ENCODE results near the gene MAPK8IP2. TPM values are rescaled to one million over a fixed set of nuclear protein-coding genes. Genes with fewer than 3 reads are reported as not detected.

Gene MAPK8IP2
- 0.07 and 0.15 TPM in 2 replicates for total RNA-seq (2013; cell fraction: nucleolus; rRNA removed)
- total RNA-seq (2014; rRNA removed): 0.11 TPM in 2 replicates
- total RNA-seq (2014; rRNA removed; fragmentation: Illumina TruSeq; extraction: Trizol): 0.04 and 0.05 TPM in 2 replicates
- total RNA-seq (2021): 0.13 and 0.21 TPM in 2 replicates
- polyA plus RNA-seq (2011; ENCODE audit: low read depth): 0.08 TPM
- polyA plus RNA-seq (2011; rRNA removed): 0.01 and 0.03 TPM in 2 replicates
- 0.03 and 0.04 TPM in 2 replicates for polyA plus RNA-seq (2011; cell fraction: cytosol; rRNA removed)
- 0.13 and 0.25 TPM in 2 replicates for polyA plus RNA-seq (2011; cell fraction: nucleus; rRNA removed)
- polyA plus RNA-seq (2012): 0.11 TPM in 2 replicates
- 0.01 TPM in 1 of 2 replicates, not detected in the other for polyA plus RNA-seq (2014; fragmentation: Illumina TruSeq; extraction: Trizol)
- polyA plus RNA-seq (2014; fragmentation: Nextera tagmentation; extraction: Ambion mirVana): not detected
- polyA plus RNA-seq (2014; rRNA removed): 0.08 and 0.13 TPM in 2 replicates
- not detected for polyA plus RNA-seq (2016; fragmentation: Nextera tagmentation; extraction: Ambion mirVana)
- polyA minus RNA-seq (2011; rRNA and poly(A)+ RNA removed): 0.05 TPM in 1 of 2 replicates, not detected in the other
- not detected in 2 replicates for polyA minus RNA-seq (2011; cell fraction: cytosol; rRNA and poly(A)+ RNA removed)
- polyA minus RNA-seq (2011; cell fraction: nucleus; rRNA and poly(A)+ RNA removed): 0.10 TPM in 1 of 2 replicates, not detected in the other
- percentile 14 among the genes with signal in this experiment for Bru-seq, nascent RNA
- BruChase-seq, experiment 1, labeled RNA remaining after a 6-hour chase: percentile 23 among the genes with signal in this experiment
- BruChase-seq, experiment 2, labeled RNA remaining after a 2-hour chase: percentile 22 among the genes with signal in this experiment
- long read RNA-seq, experiment 1: 0 reads
- long read RNA-seq, experiment 2: 0 reads

GRCh38 chr22:50600538-50600937 is at the start of gene MAPK8IP2:
Gene MAPK8IP2, plus strand, starts transcription at chr22:50600793. Its CDS starts 26 bp downstream, at chr22:50600819.
- RAD21 ChIA-PET (ENCODE audit: unreplicated experiment): no interaction called here
- Histone ChIP-seq H3K9ac (ENCODE audit: control insufficient read depth, insufficient read depth, low read length) (no peak within 1 kb of the TSS), H3K4me1 (ENCODE audit: control insufficient read depth, insufficient read depth, low read length) (no peaks in the 10 kb centered on the region), H3K27me3 (replicated peaks in 1 of 2; ENCODE audit: control insufficient read depth in 2 of 2, insufficient read depth in 2 of 2, low read length in 1 of 2) (peaks cover 5 to 6% of the 10 kb centered on the region in 2 experiments; a peak in 3 of 4 replicates), H3K27ac (ENCODE audit: control insufficient read depth, insufficient read depth) (no peak within 1 kb of the TSS), H2AFZ (ENCODE audit: control insufficient read depth, low read depth, low read length) (no peak within 1 kb of the TSS), H3K9me3 (replicated peaks; ENCODE audit: control insufficient read depth, insufficient read depth, low read length) (no peaks in the 10 kb centered on the region), H4K20me1 (ENCODE audit: control insufficient read depth, insufficient read depth) (no peaks in the 10 kb centered on the region), H3K4me2 (ENCODE audit: control insufficient read depth, insufficient read depth) (peak within 1 kb of the TSS; percentile 25; the same call in 1 of the 2 replicates), H3K36me3 (ENCODE audit: control insufficient read depth in 2 of 2, insufficient read depth in 2 of 2, low read length in 1 of 2) (no peaks in the 10 kb centered on the region), H3K79me2 (ENCODE audit: control insufficient read depth, insufficient read depth, low read length) (no peaks in the 10 kb centered on the region), H3K4me3 (no peak within 1 kb of the TSS)
- POLR2A ChIA-PET: no interaction called here
- BruUV-seq (replicated peaks): no TSS peak
- WGBS (ENCODE audit: insufficient coverage, insufficient replicate concordance, low lambda C conversion rate, missing lambda C conversion rate): 0% methylated on average over 1 of the region's 61 CpGs
- ATAC-seq (no peak), DNase-seq (ENCODE audit: low read depth, low spot score) (no peak), FAIRE-seq (no peak)
- in situ Hi-C loops (cut with MboI) (no loop called here), intact Hi-C loops (cut with micrococcal nuclease; ENCODE audit: unreplicated experiment) (no loop called here)
- SMC1A ChIA-PET (ENCODE audit: uncharacterized antibody, unreplicated experiment): no interaction called here
- CTCF ChIA-PET: no interaction called here
- TF ChIP-seq HDGF (IDR thresholded peaks at IDR 0.05) (no peak), EP300 (IDR thresholded peaks at IDR 0.05; ENCODE audit: borderline replicate concordance in 1 of 2, control insufficient read depth in 1 of 2, low read depth in 2 of 2, low read length in 2 of 2) (no peak), USF1 (IDR thresholded peaks at IDR 0.05; ENCODE audit: borderline replicate concordance, extremely low read length, insufficient read depth, low read depth, low read length) (no peak), BCLAF1 (IDR thresholded peaks at IDR 0.05) (no peak), STAT3 (IDR thresholded peaks at IDR 0.05; ENCODE audit: low read depth, low read length) (no peak), CEBPB (IDR thresholded peaks at IDR 0.05; ENCODE audit: borderline replicate concordance in 1 of 2, low read depth in 2 of 2, low read length in 2 of 2) (no peak), EED (IDR thresholded peaks at IDR 0.05; ENCODE audit: low read depth) (no peak), MEF2B (IDR thresholded peaks at IDR 0.05; ENCODE audit: partially characterized antibody, poor library complexity, severe bottlenecking) (no peak), PAX5 (IDR thresholded peaks at IDR 0.05; ENCODE audit: borderline replicate concordance, low read depth, low read length) (no peak), LARP7 (IDR thresholded peaks at IDR 0.05) (no peak), RAD51 (IDR thresholded peaks at IDR 0.05) (no peak), SMAD1 (IDR thresholded peaks at IDR 0.05; ENCODE audit: low read depth, partially characterized antibody) (no peak), JUNB (IDR thresholded peaks at IDR 0.05) (no peak), BMI1 (IDR thresholded peaks at IDR 0.05; ENCODE audit: borderline replicate concordance) (no peak), BHLHE40 (IDR thresholded peaks at IDR 0.05; ENCODE audit: borderline replicate concordance in 1 of 2, low read depth in 2 of 2, low read length in 1 of 2) (no peak), BACH1 (IDR thresholded peaks at IDR 0.05; ENCODE audit: borderline replicate concordance) (no peak), ZNF207 (IDR thresholded peaks at IDR 0.05; ENCODE audit: borderline replicate concordance) (no peak)
